HG02852 (cell line): ENCODE results near the gene ADSS1.

Source experiments
- ATAC-seq: cut with Tn5 transposase; IDR thresholded peaks from one replicate; pipeline ENCODE4 v1.9.1; 2021; ENCODE audit warnings: mild to moderate bottlenecking, moderate library complexity; ENCODE audit not compliant: unreplicated experiment

The ADSS1 gene

GRCh38 chr14:104697892-104698583 is 26.0 kb upstream of the ADSS1 start:
- no peak for ATAC-seq

- no peak for ATAC-seq
These were observed 25.2 kb upstream of the ADSS1 start for GRCh38 chr14:104698688-104699425.

GRCh38 chr14:104699426-104699748 is 24.6 kb upstream of the ADSS1 start:
- no peak for ATAC-seq

GRCh38 chr14:104700225-104700651 is 23.8 kb upstream of the ADSS1 start:
- ATAC-seq, result no peak

- ATAC-seq, result no peak
These were observed 23.2 kb upstream of the ADSS1 start for GRCh38 chr14:104700747-104701217.

GRCh38 chr14:104701383-104702076 is 22.5 kb upstream of the ADSS1 start:
- no peak for ATAC-seq

GRCh38 chr14:104702106-104702505 is 21.9 kb upstream of the ADSS1 start:
- ATAC-seq, result no peak

GRCh38 chr14:104702673-104703072 is 21.4 kb upstream of the ADSS1 start:
- no peak for ATAC-seq

GRCh38 chr14:104703269-104703668 is 20.8 kb upstream of the ADSS1 start:
- ATAC-seq, result no peak

GRCh38 chr14:104704252-104704651 is 19.8 kb upstream of the ADSS1 start:
- ATAC-seq, result no peak

- no peak for ATAC-seq
These were observed 18.5 kb upstream of the ADSS1 start for GRCh38 chr14:104705340-104706047.

- no peak for ATAC-seq
These were observed 17.1 kb upstream of the ADSS1 start for GRCh38 chr14:104706733-104707607.

GRCh38 chr14:104707608-104708595 is 16.1 kb upstream of the ADSS1 start:
- ATAC-seq, result no peak

GRCh38 chr14:104708606-104709268 is 15.3 kb upstream of the ADSS1 start:
- ATAC-seq, result no peak

GRCh38 chr14:104709387-104710039 is 14.5 kb upstream of the ADSS1 start:
- ATAC-seq, result no peak

- ATAC-seq, result no peak
These were observed 13.8 kb upstream of the ADSS1 start for GRCh38 chr14:104710071-104710735.
